Fibroblast of the aortic adventitia (primary cell): ENCODE measurements around the gene NFAM1. TPM values are rescaled to one million over a fixed set of nuclear protein-coding genes. Genes with fewer than 3 reads are reported as not detected.

Experiments
- DNase-seq: peaks from one replicate; pipeline ENCODE4 v3.0.0-alpha.2; 2010; ENCODE audit warnings: low read depth
- H3K4me3 ChIP-seq: 2 replicates; pipeline ENCODE4 v1.5.1; 2011; ENCODE audit warnings: low read depth, mild to moderate bottlenecking, control low read depth, low read length, moderate library complexity
- total RNA-seq: library from RNA; depleted of rRNA; stranded (reverse); fragments of >200 nt; gene quantifications from 2 replicates; pipeline ENCODE4 v1.2.3, GENCODE V29; 2012; ENCODE audit warnings: low replicate concordance
- TF ChIP-seq, protein P1 (sequence below): IDR thresholded peaks from 2 replicates; pipeline ENCODE4 v1.5.1; 2011; ENCODE audit warnings: mild to moderate bottlenecking, low read length, control low read depth, inconsistent platforms; ENCODE audit not compliant: insufficient read depth

NFAM1 gene
- total RNA-seq, 1 donor, result not detected

DNA sequence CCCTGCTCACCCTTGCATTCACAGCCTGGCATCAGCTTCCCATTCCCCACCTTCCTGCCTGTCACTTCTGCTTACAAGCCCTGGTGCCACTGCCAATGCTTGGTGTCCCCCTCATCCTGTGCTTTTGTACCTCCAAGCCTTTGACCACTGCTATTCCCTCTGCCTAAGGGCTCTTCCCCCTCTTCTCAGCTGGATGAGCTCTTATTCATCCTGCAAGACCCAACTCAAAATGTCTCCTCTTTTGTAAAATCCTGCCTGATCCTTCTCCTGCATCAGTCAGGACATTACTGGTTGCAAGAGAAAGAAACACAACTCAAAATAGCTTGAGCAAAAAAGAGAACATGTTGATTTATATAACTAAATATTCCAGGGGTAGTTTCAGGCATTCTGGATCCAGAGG, 94.8 kb downstream of the NFAM1 start:
- H3K4me3 ChIP-seq, result no peak overlapping the region

DNA sequence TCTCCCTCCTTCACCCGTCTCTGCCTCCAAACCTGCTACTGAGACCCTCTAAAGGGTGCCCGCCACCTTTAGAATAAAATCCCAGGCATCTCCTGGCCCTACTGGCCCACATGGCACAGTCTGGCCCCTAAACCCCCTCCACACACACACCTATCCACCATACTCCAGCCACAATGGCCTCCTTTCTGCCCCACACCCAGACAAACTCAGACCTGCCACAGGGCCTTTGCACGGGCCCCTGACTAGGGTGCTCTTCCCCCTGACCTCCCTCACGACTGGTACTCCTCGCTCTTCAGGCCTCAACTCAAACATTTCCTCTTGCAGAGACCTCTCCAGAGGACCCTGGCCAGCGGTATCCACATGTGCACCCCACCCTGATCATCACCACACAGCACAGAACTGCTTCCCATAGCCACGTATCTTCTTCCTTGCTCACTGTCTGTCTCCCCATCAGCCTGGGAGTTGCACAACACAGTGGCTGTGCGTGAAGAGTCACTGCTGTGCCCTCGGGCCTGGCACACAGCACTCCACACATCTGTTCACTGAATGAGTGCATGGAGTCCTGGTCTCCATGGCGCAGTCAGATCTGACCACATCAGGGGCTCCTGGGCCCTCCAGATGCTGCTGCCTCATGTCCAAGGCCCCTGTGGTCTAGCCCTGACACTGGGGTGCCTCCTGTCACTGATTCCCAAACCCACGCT, 95.5 kb downstream of the NFAM1 start:
- no peak for DNase-seq
- H3K4me3 ChIP-seq, result no peak overlapping the region
- TF ChIP-seq, protein P1, sequence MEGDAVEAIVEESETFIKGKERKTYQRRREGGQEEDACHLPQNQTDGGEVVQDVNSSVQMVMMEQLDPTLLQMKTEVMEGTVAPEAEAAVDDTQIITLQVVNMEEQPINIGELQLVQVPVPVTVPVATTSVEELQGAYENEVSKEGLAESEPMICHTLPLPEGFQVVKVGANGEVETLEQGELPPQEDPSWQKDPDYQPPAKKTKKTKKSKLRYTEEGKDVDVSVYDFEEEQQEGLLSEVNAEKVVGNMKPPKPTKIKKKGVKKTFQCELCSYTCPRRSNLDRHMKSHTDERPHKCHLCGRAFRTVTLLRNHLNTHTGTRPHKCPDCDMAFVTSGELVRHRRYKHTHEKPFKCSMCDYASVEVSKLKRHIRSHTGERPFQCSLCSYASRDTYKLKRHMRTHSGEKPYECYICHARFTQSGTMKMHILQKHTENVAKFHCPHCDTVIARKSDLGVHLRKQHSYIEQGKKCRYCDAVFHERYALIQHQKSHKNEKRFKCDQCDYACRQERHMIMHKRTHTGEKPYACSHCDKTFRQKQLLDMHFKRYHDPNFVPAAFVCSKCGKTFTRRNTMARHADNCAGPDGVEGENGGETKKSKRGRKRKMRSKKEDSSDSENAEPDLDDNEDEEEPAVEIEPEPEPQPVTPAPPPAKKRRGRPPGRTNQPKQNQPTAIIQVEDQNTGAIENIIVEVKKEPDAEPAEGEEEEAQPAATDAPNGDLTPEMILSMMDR, result no peak

More for the DNA sequence above, 94.8 kb downstream of the NFAM1 start:
- DNase-seq, result no peak
- TF ChIP-seq, protein P1, result no peak

DNA sequence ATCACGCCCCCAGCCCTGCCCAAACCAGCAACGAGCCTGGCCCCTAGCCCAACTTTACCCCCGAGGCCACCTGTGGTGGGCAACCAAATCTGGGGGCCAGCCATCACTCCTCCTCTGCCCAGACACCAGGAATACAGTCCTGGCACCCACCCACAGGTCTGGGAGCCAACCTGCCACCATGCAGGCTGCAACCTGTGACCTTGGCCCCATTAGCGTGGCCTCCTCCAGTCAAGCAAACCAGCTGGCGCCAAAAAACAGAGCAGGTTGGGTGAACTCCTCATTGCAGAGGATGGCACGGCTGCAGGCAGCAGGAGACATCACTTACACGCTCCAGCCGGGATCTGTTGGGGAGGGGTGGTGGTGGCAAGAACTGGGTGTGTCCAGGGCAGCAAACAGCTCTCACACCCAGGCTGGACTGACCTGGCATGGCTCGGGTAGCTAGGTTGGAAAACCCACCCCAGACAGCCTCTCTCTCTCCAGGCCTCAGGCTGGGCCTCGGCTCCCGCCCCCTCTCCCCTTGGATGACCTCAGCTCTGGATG, 96.3 kb downstream of the NFAM1 start:
- H3K4me3 ChIP-seq, result no peak overlapping the region
- no peak for DNase-seq
- TF ChIP-seq, protein P1, result no peak

DNA sequence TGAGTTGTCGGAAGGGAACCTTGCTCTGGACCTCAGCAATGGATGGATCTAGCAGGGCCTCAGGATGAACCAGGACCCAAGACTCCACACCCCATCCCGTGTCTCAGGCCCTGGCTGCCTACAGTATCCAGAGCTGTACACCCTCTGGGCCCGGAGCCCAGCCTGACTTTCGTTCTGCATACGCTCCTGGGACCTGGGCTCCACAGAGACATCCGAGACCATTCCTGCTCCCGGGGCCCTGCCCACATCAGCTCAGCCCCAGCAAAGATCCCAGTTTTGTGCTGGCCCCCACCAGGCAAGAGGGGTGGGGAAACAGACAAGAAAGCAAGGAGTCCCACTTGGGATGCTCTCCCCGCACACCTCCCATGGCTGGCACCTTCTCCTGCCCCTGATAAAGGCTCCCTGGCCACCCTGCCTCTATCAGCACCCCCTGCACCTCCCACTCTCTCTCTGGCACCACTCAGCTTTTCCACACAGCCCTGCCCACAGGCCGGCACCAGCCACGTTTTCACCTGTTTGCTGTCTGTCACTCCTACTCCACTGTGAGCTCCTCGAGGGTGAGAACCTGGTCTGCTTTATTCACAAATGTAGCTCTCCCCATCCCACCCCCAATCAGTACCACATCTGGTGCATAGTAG, 97.2 kb downstream of the NFAM1 start:
- TF ChIP-seq, protein P1, result no peak
- no peak overlapping the region for H3K4me3 ChIP-seq
- DNase-seq, result no peak

DNA sequence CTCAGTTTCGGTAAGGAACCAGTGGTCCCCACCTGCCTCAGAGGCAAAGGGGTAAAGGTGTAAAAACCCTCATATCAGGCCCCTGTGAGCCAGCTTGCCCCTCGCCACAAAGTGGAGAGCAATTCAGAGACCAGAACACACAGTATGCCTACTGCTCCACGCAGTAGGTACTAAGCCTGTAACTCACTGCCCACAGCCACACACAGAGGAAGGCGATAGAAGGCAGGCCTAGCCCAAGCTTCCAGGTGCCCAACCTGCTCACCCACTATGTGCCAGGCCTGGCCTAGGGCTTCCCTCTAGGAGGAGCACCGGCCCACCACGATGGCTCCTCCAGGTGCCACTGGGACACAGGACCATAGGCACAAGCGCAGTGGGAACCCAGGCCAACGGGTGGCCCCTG, 98.7 kb downstream of the NFAM1 start:
- TF ChIP-seq, protein P1, result no peak
- no peak for DNase-seq
- H3K4me3 ChIP-seq, result no peak overlapping the region

DNA sequence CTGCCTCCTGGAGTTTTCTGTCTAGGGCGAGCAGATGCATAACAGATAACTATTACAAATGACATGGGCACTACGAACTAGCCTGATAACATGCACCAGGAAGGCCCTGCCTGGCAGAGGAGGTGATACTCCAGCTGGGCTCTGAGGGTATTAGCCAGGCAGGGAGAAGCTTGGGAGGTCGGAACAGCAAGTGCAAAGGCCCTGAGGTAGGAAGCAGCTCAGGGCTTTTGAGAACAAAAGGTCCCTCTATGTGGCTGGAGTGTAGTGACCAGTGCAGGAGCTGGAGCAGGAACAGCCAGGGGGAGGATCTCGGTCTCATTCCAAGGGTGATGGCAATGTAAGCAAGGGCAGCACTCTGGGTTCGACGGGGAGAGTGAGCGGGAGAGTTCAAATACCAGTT, 100.1 kb downstream of the NFAM1 start:
- TF ChIP-seq, protein P1, result no peak
- DNase-seq, result no peak

More for the DNA sequence above, 100.1 kb downstream of the NFAM1 start:
- no peak overlapping the region for H3K4me3 ChIP-seq
